Small intestine (tissue), 7 donors: ENCODE results near the gene ROBO2. TPM values are rescaled to one million over a fixed set of nuclear protein-coding genes. Genes with fewer than 3 reads are reported as not detected.

Experiments
- DNase-seq, 2 donors: peaks; one replicate each; pipeline versions ENCODE4 v3.0.0 to v3.0.0-alpha.2; 2013
- FAIRE-seq: peaks from 2 replicates; lab custom pipeline; 2012; peaks lifted over from hg19 to GRCh38; lab: Jason Lieb, UNC
- H3K27ac ChIP-seq, 3 donors: one replicate each; pipeline ENCODE4 v1.5.1; 2013; ENCODE audit warnings: low read length in 2 of 3, mild to moderate bottlenecking in 2 of 3, control low read depth in 1 of 3, inconsistent platforms in 1 of 3, low read depth in 1 of 3, moderate library complexity in 1 of 3
- H3K27me3 ChIP-seq, 3 donors: one replicate each; pipeline ENCODE4 v1.6.1; 2013; ENCODE audit warnings: low read length in 3 of 3, inconsistent platforms in 1 of 3; ENCODE audit not compliant: control insufficient read depth in 3 of 3, insufficient read depth in 3 of 3
- H3K36me3 ChIP-seq, 3 donors: one replicate each; pipeline ENCODE4 v1.6.1; 2013; ENCODE audit warnings: low read length in 3 of 3, inconsistent platforms in 1 of 3, low read depth in 1 of 3, mild to moderate bottlenecking in 1 of 3, moderate library complexity in 1 of 3; ENCODE audit not compliant: control insufficient read depth in 3 of 3, insufficient read depth in 2 of 3
- H3K4me1 ChIP-seq, 3 donors: one replicate each; pipeline ENCODE4 v1.6.1; 2013; ENCODE audit warnings: low read length in 2 of 3, inconsistent platforms in 1 of 3, low read depth in 1 of 3, mild to moderate bottlenecking in 1 of 3, moderate library complexity in 1 of 3; ENCODE audit not compliant: control insufficient read depth in 3 of 3, insufficient read depth in 2 of 3
- H3K4me3 ChIP-seq, 3 donors: one replicate each; pipeline ENCODE4 v1.5.1; 2013; ENCODE audit warnings: low read length in 3 of 3, control low read depth in 1 of 3, inconsistent platforms in 1 of 3, low read depth in 1 of 3, mild to moderate bottlenecking in 1 of 3, moderate library complexity in 1 of 3
- H3K9me3 ChIP-seq, 2 donors: one replicate each; pipeline ENCODE4 v1.6.1; 2013; ENCODE audit warnings: low read depth in 1 of 2, low read length in 1 of 2; ENCODE audit not compliant: control insufficient read depth in 2 of 2, insufficient read depth in 1 of 2
- WGBS, 3 donors: extraction: QIAGEN DNeasy Blood & Tissue Kit; methylation state at CpG; one replicate each; pipeline ENCODE4 v1.1.7; 2013; 5-methylcytosine and 5-hydroxymethylcytosine counted together
- polyA plus RNA-seq, 4 donors: library from polyadenylated mRNA; stranded (reverse) in 3 of 4; unstranded in 1 of 4; fragments of 200-250 nt in 3 of 4; fragments of 120-200 nt in 1 of 4; gene quantifications; one replicate each; pipeline versions ENCODE4 v1.2.1 to v1.2.3, GENCODE V29; 2013
- donor health status: healthy with polysubstance abuse.
- donor health status: control.
- donor health status: control.
- donor health status: Bipolar disorder and iron deficiency.
- donor health status: healthy.

Gene ROBO2
- polyA plus RNA-seq, 4 donors = under 0.01 to 19.9 (median 1.7) TPM; not detected in 1

- no peaks in the 10 kb centered on the region for H3K27me3 ChIP-seq
- DNase-seq (no peak), FAIRE-seq (no peak)
- WGBS, 3 donors = 56 to 65% (median 62%) methylated on average over 6 of the region's 6 CpGs
- H3K4me3 ChIP-seq = no peak overlapping the region
- no peaks in the 10 kb centered on the region for H3K4me1 ChIP-seq
- H3K27ac ChIP-seq = no peak overlapping the region
- H3K36me3 ChIP-seq = no peaks in the 10 kb centered on the region
- H3K9me3 ChIP-seq = no peaks in the 10 kb centered on the region
Measured at GRCh38 chr3:77449459-77450350, 409.8 kb downstream of the ROBO2 start.

GRCh38 chr3:77456431-77456830, 416.5 kb downstream of the ROBO2 start:
- H3K4me1 ChIP-seq = no peaks in the 10 kb centered on the region
- 0 to 20% (median 3%) methylated on average over 1 of the region's 1 CpG for WGBS, 3 donors
- FAIRE-seq = no peak

GRCh38 chr3:77456906-77457305, 417.0 kb downstream of the ROBO2 start:
- no peaks in the 10 kb centered on the region for H3K9me3 ChIP-seq

More at GRCh38 chr3:77456431-77456830, 416.5 kb downstream of the ROBO2 start:
- H3K27ac ChIP-seq = no peak overlapping the region
- no peaks in the 10 kb centered on the region for H3K9me3 ChIP-seq
- H3K36me3 ChIP-seq = no peaks in the 10 kb centered on the region
- no peaks in the 10 kb centered on the region for H3K27me3 ChIP-seq
- no peak overlapping the region for H3K4me3 ChIP-seq
- no peak for DNase-seq

GRCh38 chr3:77459926-77460325, 420.0 kb downstream of the ROBO2 start:
- no peak overlapping the region for H3K27ac ChIP-seq
- FAIRE-seq (no peak), DNase-seq (no peak)
- WGBS, 3 donors = 88 to 92% (median 90%) methylated on average over 7 of the region's 7 CpGs
- no peaks in the 10 kb centered on the region for H3K36me3 ChIP-seq
- no peak overlapping the region for H3K4me3 ChIP-seq
- H3K9me3 ChIP-seq = no peaks in the 10 kb centered on the region
- no peaks in the 10 kb centered on the region for H3K27me3 ChIP-seq
- no peaks in the 10 kb centered on the region for H3K4me1 ChIP-seq

More at GRCh38 chr3:77456906-77457305, 417.0 kb downstream of the ROBO2 start:
- FAIRE-seq (no peak), DNase-seq (no peak)
- Histone ChIP-seq H3K27ac (no peak overlapping the region), H3K27me3 (no peaks in the 10 kb centered on the region), H3K4me3 (no peak overlapping the region), H3K4me1 (no peaks in the 10 kb centered on the region), H3K36me3 (no peaks in the 10 kb centered on the region)
- WGBS, 3 donors = 47 to 69% (median 52%) methylated on average over 1 of the region's 1 CpG

- Histone ChIP-seq H3K27me3 (no peaks in the 10 kb centered on the region), H3K4me3 (no peak overlapping the region), H3K4me1 (no peaks in the 10 kb centered on the region), H3K36me3 (no peaks in the 10 kb centered on the region), H3K9me3 (no peaks in the 10 kb centered on the region), H3K27ac (no peak overlapping the region)
- DNase-seq (no peak), FAIRE-seq (no peak)
- WGBS, 3 donors = 78 to 82% (median 80%) methylated on average over 3 of the region's 3 CpGs
Measured at GRCh38 chr3:77460326-77460725, 420.4 kb downstream of the ROBO2 start.

GRCh38 chr3:77462951-77463350, 423.1 kb downstream of the ROBO2 start:
- DNase-seq (no peak), FAIRE-seq (no peak)
- Histone ChIP-seq H3K27me3 (no peaks in the 10 kb centered on the region), H3K36me3 (no peaks in the 10 kb centered on the region), H3K9me3 (no peaks in the 10 kb centered on the region), H3K4me3 (no peak overlapping the region), H3K27ac (no peak overlapping the region), H3K4me1 (no peaks in the 10 kb centered on the region)
- 2 to 27% (median 10%) methylated on average over 1 of the region's 1 CpG for WGBS, 3 donors

GRCh38 chr3:77464111-77464688, 424.3 kb downstream of the ROBO2 start:
- no peak overlapping the region for H3K27ac ChIP-seq
- FAIRE-seq (no peak), DNase-seq (no peak)
- H3K36me3 ChIP-seq = no peaks in the 10 kb centered on the region
- no peak overlapping the region for H3K4me3 ChIP-seq
- WGBS, 3 donors = 46 to 47% (median 46%) methylated on average over 3 of the region's 3 CpGs
- no peaks in the 10 kb centered on the region for H3K9me3 ChIP-seq
- no peaks in the 10 kb centered on the region for H3K4me1 ChIP-seq
- H3K27me3 ChIP-seq = no peaks in the 10 kb centered on the region

GRCh38 chr3:77466562-77467115, 426.7 kb downstream of the ROBO2 start:
- no peak for DNase-seq
- no peak for FAIRE-seq
- no peaks in the 10 kb centered on the region for H3K4me1 ChIP-seq
- WGBS, 3 donors = 56 to 83% (median 66%) methylated on average over 5 of the region's 5 CpGs
- no peak overlapping the region for H3K4me3 ChIP-seq
- no peaks in the 10 kb centered on the region for H3K27me3 ChIP-seq
- no peak overlapping the region for H3K27ac ChIP-seq
- no peaks in the 10 kb centered on the region for H3K9me3 ChIP-seq
- H3K36me3 ChIP-seq = no peaks in the 10 kb centered on the region
